ENCODE data around the gene PTPRM.

PTPRM gene

GRCh38 chr18:8424917-8425725 lies 858.0 kb downstream of the PTPRM start:
- TF ChIP-seq ZNF565 (CRISPR knock-in tag; conservative IDR thresholded peaks at IDR 0.05; ENCODE audit: low read depth) = no peak
- TF ChIP-seq GLIS3 (CRISPR knock-in tag; IDR thresholded peaks at IDR 0.05) = no peak
- TF ChIP-seq TSHZ2 (CRISPR knock-in tag; IDR thresholded peaks at IDR 0.05) = 0 out of 2 replicates have a peak, but pooled peaks have one; percentile 34
- TF ChIP-seq ISL1 (CRISPR knock-in tag; IDR thresholded peaks at IDR 0.05) = peak; percentile 58; the same call in 1 of the 2 replicates
- peak; percentile 91 for ATAC-seq

- TF ChIP-seq CSDC2 (CRISPR knock-in tag; IDR thresholded peaks at IDR 0.05) (no peak), PATZ1 (CRISPR knock-in tag; IDR thresholded peaks at IDR 0.05; ENCODE audit: borderline replicate concordance) (no peak), TOX (CRISPR knock-in tag; IDR thresholded peaks at IDR 0.05; ENCODE audit: borderline replicate concordance) (no peak), TCF4 (CRISPR knock-in tag; IDR thresholded peaks at IDR 0.05; ENCODE audit: borderline replicate concordance) (no peak), BACH2 (CRISPR knock-in tag; IDR thresholded peaks at IDR 0.05; ENCODE audit: borderline replicate concordance) (no peak), ZNF8 (CRISPR knock-in tag; IDR thresholded peaks at IDR 0.05) (no peak), GLIS3 (CRISPR knock-in tag; IDR thresholded peaks at IDR 0.05) (no peak), OSR1 (CRISPR knock-in tag; IDR thresholded peaks at IDR 0.05) (no peak)
- 0 out of 3 replicates have a peak, but pooled peaks have one; percentile 18 for ATAC-seq
Observed at GRCh38 chr18:8426401-8426800, 859.3 kb downstream of the PTPRM start.

- no peak for ATAC-seq
- no peak for TF ChIP-seq ZC3H10 (CRISPR knock-in tag; IDR thresholded peaks at IDR 0.05)
- no peak for TF ChIP-seq ZFP30 (CRISPR knock-in tag; IDR thresholded peaks at IDR 0.05)
- no peak for TF ChIP-seq ARNTL (CRISPR knock-in tag; IDR thresholded peaks at IDR 0.05; ENCODE audit: borderline replicate concordance, low read depth)
- no peak for TF ChIP-seq ZNF8 (CRISPR knock-in tag; IDR thresholded peaks at IDR 0.05)
- no peak for TF ChIP-seq GLIS3 (CRISPR knock-in tag; IDR thresholded peaks at IDR 0.05)
- TF ChIP-seq CSRNP3 (CRISPR knock-in tag; IDR thresholded peaks at IDR 0.05) = no peak
- no peak for TF ChIP-seq ZNF70 (CRISPR knock-in tag; IDR thresholded peaks at IDR 0.05)
- TF ChIP-seq ISL1 (CRISPR knock-in tag; IDR thresholded peaks at IDR 0.05) = no peak
- TF ChIP-seq PATZ1 (CRISPR knock-in tag; IDR thresholded peaks at IDR 0.05; ENCODE audit: borderline replicate concordance) = no peak
- TF ChIP-seq CREB5 (CRISPR knock-in tag; IDR thresholded peaks at IDR 0.05; ENCODE audit: low read depth) = no peak
- TF ChIP-seq BACH2 (CRISPR knock-in tag; IDR thresholded peaks at IDR 0.05; ENCODE audit: borderline replicate concordance) = no peak
- no peak for TF ChIP-seq ZNF565 (CRISPR knock-in tag; conservative IDR thresholded peaks at IDR 0.05; ENCODE audit: low read depth)
- TF ChIP-seq SNAI2 (CRISPR knock-in tag; IDR thresholded peaks at IDR 0.05) = no peak
- no peak for TF ChIP-seq TCF4 (CRISPR knock-in tag; IDR thresholded peaks at IDR 0.05; ENCODE audit: borderline replicate concordance)
- no peak for TF ChIP-seq TOX (CRISPR knock-in tag; IDR thresholded peaks at IDR 0.05; ENCODE audit: borderline replicate concordance)
- no peak for TF ChIP-seq TSHZ2 (CRISPR knock-in tag; IDR thresholded peaks at IDR 0.05)
- no peak for TF ChIP-seq ESRRG (CRISPR knock-in tag; IDR thresholded peaks at IDR 0.05)
- no peak for TF ChIP-seq POU6F1 (CRISPR knock-in tag; IDR thresholded peaks at IDR 0.05; ENCODE audit: borderline replicate concordance, low read depth)
- no peak for TF ChIP-seq PPARA (CRISPR knock-in tag; IDR thresholded peaks at IDR 0.05; ENCODE audit: borderline replicate concordance)
Observed at GRCh38 chr18:8427339-8427738, 860.2 kb downstream of the PTPRM start.

All from SK-N-SH treated with all-trans-retinoic acid at 6 μM for 48 hours (cell line).